CD4-positive, alpha-beta T cell (primary cell): ENCODE measurements around the gene MYH7B. TPM values are rescaled to one million over a fixed set of nuclear protein-coding genes. Genes with fewer than 3 reads are reported as not detected.

Source experiments
- ATAC-seq: fragments of 200-7000 bp; cut with Tn5 transposase; one replicate; pipeline ENCODE4 v1.10.0; 2022; ENCODE audit warnings: mild to moderate bottlenecking; ENCODE audit not compliant: poor library complexity
- CTCF ChIA-PET: fragments of 350-600 bp; sonication (Branson Sonifier 250); formaldehyde crosslinking; loops from one replicate; lab custom pipeline; 2021; ENCODE audit warnings: antibody characterized with exemption, inconsistent platforms; lab: Charles Lee
- POLR2A ChIA-PET: fragments of 350-600 bp; sonication (Branson Sonifier 250); formaldehyde crosslinking; loops from one replicate; lab custom pipeline; 2021; ENCODE audit warnings: antibody characterized with exemption, inconsistent platforms; lab: Charles Lee
- DNase-seq, 14 experiments: peaks; one replicate each; pipeline ENCODE4 v3.0.0-alpha.2; 2013 to 2020; ENCODE audit warnings: mixed read lengths in 2 of 14
- H3K27ac ChIP-seq, 2 donors: one replicate each; pipeline versions ENCODE4 v1.5.1 to v1.7.0; 2013; ENCODE audit warnings: low read length in 2 of 2, low read depth in 1 of 2, mild to moderate bottlenecking in 1 of 2
- H3K27me3 ChIP-seq, 2 experiments: 1 replicate in 1 of 2; 2 replicates in 1 of 2; pipeline versions ENCODE4 v1.6.1 to v1.7.0; 2013; ENCODE audit warnings: low read length in 2 of 2, control low read depth in 1 of 2, mild to moderate bottlenecking in 1 of 2, moderate library complexity in 1 of 2; ENCODE audit not compliant: insufficient read depth in 2 of 2, control insufficient read depth in 1 of 2
- H3K36me3 ChIP-seq: one replicate; pipeline ENCODE4 v1.6.1; 2013; ENCODE audit warnings: low read length, control low read depth; ENCODE audit not compliant: insufficient read depth
- H3K4me1 ChIP-seq: one replicate; pipeline ENCODE4 v1.6.1; 2013; ENCODE audit warnings: low read length, control low read depth; ENCODE audit not compliant: insufficient read depth
- H3K4me3 ChIP-seq: one replicate; pipeline ENCODE4 v1.5.1; 2013; ENCODE audit warnings: mild to moderate bottlenecking, low read length, moderate library complexity
- H3K9me3 ChIP-seq, 2 experiments: 1 replicate in 1 of 2; 2 replicates in 1 of 2; pipeline versions ENCODE4 v1.6.1 to v1.7.0; 2013; ENCODE audit warnings: low read length in 2 of 2, mild to moderate bottlenecking in 2 of 2, control low read depth in 1 of 2, moderate library complexity in 1 of 2; ENCODE audit not compliant: control insufficient read depth in 1 of 2, insufficient read depth in 1 of 2
- H3K27ac Mint-ChIP-seq: one replicate; pipeline ENCODE4 v1.8.0; 2020; ENCODE audit warnings: mixed read lengths
- H3K27me3 Mint-ChIP-seq: one replicate; pipeline ENCODE4 v1.8.0; 2021; ENCODE audit warnings: mixed read lengths
- H3K36me3 Mint-ChIP-seq: one replicate; pipeline ENCODE4 v1.8.0; 2021; ENCODE audit warnings: low read depth, mixed read lengths
- H3K4me1 Mint-ChIP-seq: one replicate; pipeline ENCODE4 v1.8.0; 2021; ENCODE audit warnings: low read depth, mixed read lengths
- H3K4me3 Mint-ChIP-seq: one replicate; pipeline ENCODE4 v1.8.0; 2020; ENCODE audit warnings: mild to moderate bottlenecking, mixed read lengths
- H3K9me3 Mint-ChIP-seq: one replicate; pipeline ENCODE4 v1.8.0; 2020; ENCODE audit warnings: mixed read lengths
- intact Hi-C, 2 experiments: fragments of 100-400 bp; cut with DNase I in 1 of 2; cut with micrococcal nuclease in 1 of 2; formaldehyde crosslinking; loops; one replicate each; pipeline versions ENCODE4 v1.15.1 to v1.9.0; 2023 to 2025; cut with DNase I, micrococcal nuclease
- total RNA-seq, 174 experiments: library from RNA in 2 of 174; stranded (reverse) in 2 of 174; gene quantifications; one replicate each; pipeline ENCODE4 v1.2.3 and lab custom pipeline; 2021 to 2026
- TF ChIP-seq, protein P1 (sequence below): fragments of 200-600 bp; IDR thresholded peaks from one replicate; pipeline ENCODE4 v1.8.0; 2022; ENCODE audit warnings: antibody characterized with exemption, mild to moderate bottlenecking

Gene MYH7B
- total RNA-seq, 2 experiments from 2014 or later = 0.53 to 0.58 TPM

DNA sequence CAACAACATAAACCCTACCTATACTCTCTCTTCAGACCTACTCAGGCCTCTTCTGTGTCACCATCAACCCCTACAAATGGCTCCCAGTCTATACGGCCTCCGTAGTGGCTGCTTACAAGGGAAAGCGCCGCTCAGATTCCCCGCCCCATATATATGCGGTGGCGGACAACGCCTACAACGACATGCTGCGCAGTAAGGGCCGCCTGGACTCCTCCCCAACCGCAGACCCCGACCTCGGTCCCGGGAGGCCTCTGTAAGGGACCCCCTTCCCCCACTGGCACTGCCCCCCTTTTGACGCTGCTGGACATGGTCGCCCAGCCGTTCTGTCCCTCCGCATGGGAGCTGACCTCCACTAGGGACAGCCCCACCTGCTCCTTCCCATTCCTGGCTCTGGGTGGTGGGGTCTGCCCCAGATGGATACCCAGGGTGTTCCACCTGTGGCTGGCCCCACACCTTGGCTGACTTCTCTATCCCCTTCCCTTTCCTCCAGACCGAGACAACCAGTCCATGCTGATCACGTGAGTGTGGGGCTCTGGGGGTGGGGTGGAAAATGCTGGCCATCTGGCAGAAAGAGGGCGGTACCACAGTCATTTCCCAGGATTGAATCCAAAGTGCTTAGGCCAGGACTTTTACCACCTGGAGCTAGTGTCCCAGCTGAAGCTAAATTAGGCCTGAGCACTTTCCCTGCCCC lies 25.0 kb downstream of the MYH7B start:
- Mint-ChIP-seq H3K27me3 (peaks cover 48% of the 10 kb centered on the region), H3K4me1 (no peaks in the 10 kb centered on the region), H3K9me3 (no peaks in the 10 kb centered on the region), H3K4me3 (no peak overlapping the region), H3K27ac (no peak overlapping the region), H3K36me3 (no peaks in the 10 kb centered on the region)
- ATAC-seq (no peak), DNase-seq (no peak)
- Histone ChIP-seq H3K36me3 (no peaks in the 10 kb centered on the region), H3K4me3 (no peak overlapping the region), H3K27me3 (peaks cover 11 to 18% of the 10 kb centered on the region in 2 experiments), H3K4me1 (no peaks in the 10 kb centered on the region), H3K9me3 (peaks cover 0 to 5% of the 10 kb centered on the region in 2 experiments), H3K27ac (no peak overlapping the region)
- intact Hi-C loops = no loop called here
- ChIA-PET CTCF (no interaction called here), POLR2A (no interaction called here)
- TF ChIP-seq, protein P1, sequence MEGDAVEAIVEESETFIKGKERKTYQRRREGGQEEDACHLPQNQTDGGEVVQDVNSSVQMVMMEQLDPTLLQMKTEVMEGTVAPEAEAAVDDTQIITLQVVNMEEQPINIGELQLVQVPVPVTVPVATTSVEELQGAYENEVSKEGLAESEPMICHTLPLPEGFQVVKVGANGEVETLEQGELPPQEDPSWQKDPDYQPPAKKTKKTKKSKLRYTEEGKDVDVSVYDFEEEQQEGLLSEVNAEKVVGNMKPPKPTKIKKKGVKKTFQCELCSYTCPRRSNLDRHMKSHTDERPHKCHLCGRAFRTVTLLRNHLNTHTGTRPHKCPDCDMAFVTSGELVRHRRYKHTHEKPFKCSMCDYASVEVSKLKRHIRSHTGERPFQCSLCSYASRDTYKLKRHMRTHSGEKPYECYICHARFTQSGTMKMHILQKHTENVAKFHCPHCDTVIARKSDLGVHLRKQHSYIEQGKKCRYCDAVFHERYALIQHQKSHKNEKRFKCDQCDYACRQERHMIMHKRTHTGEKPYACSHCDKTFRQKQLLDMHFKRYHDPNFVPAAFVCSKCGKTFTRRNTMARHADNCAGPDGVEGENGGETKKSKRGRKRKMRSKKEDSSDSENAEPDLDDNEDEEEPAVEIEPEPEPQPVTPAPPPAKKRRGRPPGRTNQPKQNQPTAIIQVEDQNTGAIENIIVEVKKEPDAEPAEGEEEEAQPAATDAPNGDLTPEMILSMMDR = no peak

DNA sequence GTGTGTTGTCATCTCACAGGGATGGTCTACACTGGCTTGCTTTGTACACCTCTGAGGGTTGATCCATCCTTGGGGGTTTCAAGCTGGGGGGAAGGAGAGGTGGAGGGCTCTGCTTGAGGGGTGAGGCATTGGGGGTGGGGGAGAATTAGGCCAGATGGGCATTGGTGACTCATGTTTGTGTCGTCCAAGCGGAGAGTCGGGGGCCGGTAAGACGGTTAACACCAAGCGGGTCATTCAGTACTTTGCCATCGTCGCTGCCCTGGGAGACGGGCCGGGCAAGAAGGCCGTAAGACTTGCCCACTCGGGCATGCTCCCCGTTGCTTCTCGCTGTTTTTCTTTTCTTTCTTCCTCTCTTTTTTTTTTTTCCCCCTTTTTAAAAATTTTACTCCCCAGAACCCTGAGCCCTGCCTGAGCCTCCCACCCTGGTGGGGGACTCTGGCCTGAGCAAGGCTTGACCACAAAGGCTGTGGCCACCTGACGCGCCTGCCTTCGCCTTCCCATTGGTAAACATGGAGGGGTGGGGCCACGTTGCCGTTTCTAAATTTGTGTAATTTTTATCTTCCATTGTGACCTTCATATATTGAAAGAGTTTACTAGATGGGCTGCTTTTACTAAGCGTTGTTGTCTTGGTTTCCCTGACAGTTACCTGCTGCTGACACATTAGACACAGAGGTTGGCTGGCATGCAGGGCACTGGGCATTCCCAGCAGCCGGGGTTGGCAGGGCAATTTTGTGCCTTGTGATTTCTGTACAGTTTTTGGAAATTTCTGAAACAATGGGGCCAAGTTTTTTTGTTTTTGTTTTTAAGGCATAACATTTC lies 26.8 kb downstream of the MYH7B start:
- H3K9me3 Mint-ChIP-seq = no peaks in the 10 kb centered on the region
- H3K27me3 Mint-ChIP-seq = peaks cover 42% of the 10 kb centered on the region
- H3K36me3 ChIP-seq = no peaks in the 10 kb centered on the region
- H3K27me3 ChIP-seq = peaks cover 11 to 18% of the 10 kb centered on the region in 2 experiments
- no peak overlapping the region for H3K4me3 ChIP-seq
- no peaks in the 10 kb centered on the region for H3K4me1 Mint-ChIP-seq
- no peak overlapping the region for H3K4me3 Mint-ChIP-seq
- CTCF ChIA-PET = interaction anchor here (0.5 kb wide), 1 partner anchor 141 kb away, joined by 7 read pairs; no protein-coding TSS in a partner anchor
- H3K36me3 Mint-ChIP-seq = no peaks in the 10 kb centered on the region
- no peaks in the 10 kb centered on the region for H3K4me1 ChIP-seq
- POLR2A ChIA-PET = no interaction called here
- no peak for DNase-seq
- TF ChIP-seq, protein P1 = no peak
- ATAC-seq = no peak
- intact Hi-C loops = no loop called here
- peaks cover 0 to 5% of the 10 kb centered on the region in 2 experiments for H3K9me3 ChIP-seq
- no peak overlapping the region for H3K27ac Mint-ChIP-seq
- no peak overlapping the region for H3K27ac ChIP-seq

DNA sequence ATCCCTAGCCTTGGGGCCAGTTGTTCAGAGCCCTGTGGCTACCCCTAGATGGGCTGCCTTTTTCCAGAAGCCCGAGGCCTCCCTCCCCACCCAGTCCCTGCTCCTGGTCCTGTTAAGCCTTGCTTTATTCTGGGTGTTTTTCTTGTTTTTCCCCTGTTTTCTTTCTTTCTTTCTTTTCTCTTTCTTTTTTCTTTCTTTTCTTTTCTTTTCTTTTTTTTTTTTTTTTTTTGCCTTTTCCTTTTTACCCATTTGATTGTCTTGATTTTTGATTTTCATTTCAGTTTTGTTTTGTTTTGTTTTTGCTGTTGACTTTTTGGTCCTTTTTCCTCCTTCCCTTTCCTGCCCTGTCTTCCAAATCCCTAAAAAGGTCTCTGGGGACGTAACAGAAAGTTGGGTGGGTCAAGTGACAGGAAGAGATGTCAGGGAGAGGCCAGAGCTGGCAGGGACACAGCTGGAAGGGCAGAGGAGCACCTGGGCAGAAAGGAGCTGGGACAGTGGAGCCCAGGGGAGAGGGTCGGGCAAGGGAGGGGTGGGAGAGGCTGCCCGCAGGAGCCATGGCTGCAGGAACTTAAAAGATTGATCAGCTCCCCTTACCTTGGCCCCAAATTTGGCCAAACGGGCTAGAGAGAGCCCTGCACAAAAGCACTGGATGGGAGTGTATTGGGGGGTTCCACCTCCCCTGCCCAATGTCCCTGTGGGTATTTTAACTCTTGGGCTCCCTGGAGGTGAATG lies 27.6 kb downstream of the MYH7B start:
- POLR2A ChIA-PET = no interaction called here

More for the DNA sequence above, 27.6 kb downstream of the MYH7B start:
- Mint-ChIP-seq H3K27ac (no peak overlapping the region), H3K27me3 (peaks cover 41% of the 10 kb centered on the region), H3K4me1 (no peaks in the 10 kb centered on the region), H3K9me3 (no peaks in the 10 kb centered on the region), H3K36me3 (no peaks in the 10 kb centered on the region), H3K4me3 (no peak overlapping the region)
- ATAC-seq (no peak), DNase-seq (no peak)
- TF ChIP-seq, protein P1 = no peak
- CTCF ChIA-PET = no interaction called here
- Histone ChIP-seq H3K27ac (no peak overlapping the region), H3K4me3 (no peak overlapping the region), H3K9me3 (peaks cover 0 to 5% of the 10 kb centered on the region in 2 experiments), H3K36me3 (no peaks in the 10 kb centered on the region), H3K27me3 (peaks cover 11 to 18% of the 10 kb centered on the region in 2 experiments), H3K4me1 (no peaks in the 10 kb centered on the region)
- intact Hi-C loops = no loop called here
